Measurements from ENCODE around the gene PHF21A. TPM values are rescaled to one million over a fixed set of nuclear protein-coding genes. Genes with fewer than 3 reads are reported as not detected.

The PHF21A gene
- total RNA-seq, 1 donor from 2014 or later, result 69.3 TPM

DNA sequence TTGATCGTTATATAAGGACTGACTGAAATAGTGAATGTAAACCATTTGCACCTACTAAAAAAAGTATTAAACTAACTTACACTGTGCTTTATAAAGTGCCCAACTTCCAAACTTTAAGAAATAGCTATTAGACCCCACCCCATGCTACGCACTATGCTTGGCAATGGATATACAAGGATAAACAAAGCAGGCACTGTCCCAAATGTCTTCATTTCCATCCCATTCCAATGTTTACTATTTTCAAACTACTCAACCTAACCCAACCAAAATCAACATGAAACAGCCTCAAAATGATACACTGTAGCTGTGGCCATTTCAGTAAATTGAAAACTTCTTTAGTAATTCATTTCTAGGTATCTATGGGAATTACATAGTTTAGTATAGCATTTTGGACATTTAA, 12.5 kb downstream of the PHF21A start:
- Mint-ChIP-seq H3K4me3 (ENCODE audit: unreplicated experiment) (no peak overlapping the region), H3K27me3 (ENCODE audit: low read depth, unreplicated experiment) (no peaks in the 10 kb centered on the region), H3K4me1 (ENCODE audit: low read depth, unreplicated experiment) (peaks cover 23% of the 10 kb centered on the region), H3K9me3 (ENCODE audit: unreplicated experiment) (no peaks in the 10 kb centered on the region), H3K36me3 (ENCODE audit: low read depth, unreplicated experiment) (no peaks in the 10 kb centered on the region), H3K27ac (ENCODE audit: unreplicated experiment) (no peak overlapping the region)
- Histone ChIP-seq H4K20me1 (ENCODE audit: insufficient read depth, low read length) (peaks cover 59% of the 10 kb centered on the region), H3K4me2 (ENCODE audit: low read length) (no peak overlapping the region), H2AFZ (ENCODE audit: low read depth, low read length) (no peak overlapping the region), H3K4me1 (ENCODE audit: insufficient read depth, low read length) (no peaks in the 10 kb centered on the region), H3K4me3 (ENCODE audit: insufficient read depth, low read depth, low read length) (no peak overlapping the region), H3K27ac (ENCODE audit: low read depth, low read length) (no peak overlapping the region), H3K9ac (ENCODE audit: low read length) (no peak overlapping the region), H3K79me2 (ENCODE audit: insufficient read depth, low read length) (peaks cover 71% of the 10 kb centered on the region), H3K27me3 (ENCODE audit: insufficient read depth, low read length) (no peaks in the 10 kb centered on the region), H3K36me3 (ENCODE audit: insufficient read depth, low read length) (no peaks in the 10 kb centered on the region), H3K9me3 (ENCODE audit: insufficient read depth, low read depth, low read length) (no peaks in the 10 kb centered on the region)
- no peak for DNase-seq (ENCODE audit: low read depth)
- FAIRE-seq, result no peak
- no peak for TF ChIP-seq EZH2 (IDR thresholded peaks at IDR 0.05; ENCODE audit: insufficient read depth, low read length)
- TF ChIP-seq, protein P1, sequence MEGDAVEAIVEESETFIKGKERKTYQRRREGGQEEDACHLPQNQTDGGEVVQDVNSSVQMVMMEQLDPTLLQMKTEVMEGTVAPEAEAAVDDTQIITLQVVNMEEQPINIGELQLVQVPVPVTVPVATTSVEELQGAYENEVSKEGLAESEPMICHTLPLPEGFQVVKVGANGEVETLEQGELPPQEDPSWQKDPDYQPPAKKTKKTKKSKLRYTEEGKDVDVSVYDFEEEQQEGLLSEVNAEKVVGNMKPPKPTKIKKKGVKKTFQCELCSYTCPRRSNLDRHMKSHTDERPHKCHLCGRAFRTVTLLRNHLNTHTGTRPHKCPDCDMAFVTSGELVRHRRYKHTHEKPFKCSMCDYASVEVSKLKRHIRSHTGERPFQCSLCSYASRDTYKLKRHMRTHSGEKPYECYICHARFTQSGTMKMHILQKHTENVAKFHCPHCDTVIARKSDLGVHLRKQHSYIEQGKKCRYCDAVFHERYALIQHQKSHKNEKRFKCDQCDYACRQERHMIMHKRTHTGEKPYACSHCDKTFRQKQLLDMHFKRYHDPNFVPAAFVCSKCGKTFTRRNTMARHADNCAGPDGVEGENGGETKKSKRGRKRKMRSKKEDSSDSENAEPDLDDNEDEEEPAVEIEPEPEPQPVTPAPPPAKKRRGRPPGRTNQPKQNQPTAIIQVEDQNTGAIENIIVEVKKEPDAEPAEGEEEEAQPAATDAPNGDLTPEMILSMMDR (IDR thresholded peaks at IDR 0.05; ENCODE audit: insufficient read depth, low read depth, low read length), result no peak

DNA sequence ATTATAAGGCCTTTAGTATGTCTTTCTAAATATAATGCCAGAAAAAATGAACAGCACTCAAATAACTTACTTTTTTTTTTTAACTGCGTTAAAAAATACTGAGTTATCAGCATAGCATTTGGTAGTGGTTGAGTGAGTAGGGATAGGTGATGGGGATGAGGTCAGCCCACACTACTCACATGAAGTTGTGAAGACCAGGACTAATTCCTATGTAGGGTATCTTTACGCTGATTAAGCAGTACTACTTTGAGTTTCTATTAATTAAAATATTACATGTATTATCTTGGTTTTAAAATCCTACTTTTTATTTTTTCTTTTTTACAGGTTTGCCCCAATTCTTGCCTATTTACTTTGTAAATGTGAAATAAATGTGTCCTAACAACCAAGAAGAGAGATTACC, 13.5 kb downstream of the PHF21A start:
- no peak overlapping the region for H3K27ac ChIP-seq (ENCODE audit: low read depth, low read length)
- no peak for FAIRE-seq
- no peaks in the 10 kb centered on the region for H3K9me3 Mint-ChIP-seq (ENCODE audit: unreplicated experiment)

DNA sequence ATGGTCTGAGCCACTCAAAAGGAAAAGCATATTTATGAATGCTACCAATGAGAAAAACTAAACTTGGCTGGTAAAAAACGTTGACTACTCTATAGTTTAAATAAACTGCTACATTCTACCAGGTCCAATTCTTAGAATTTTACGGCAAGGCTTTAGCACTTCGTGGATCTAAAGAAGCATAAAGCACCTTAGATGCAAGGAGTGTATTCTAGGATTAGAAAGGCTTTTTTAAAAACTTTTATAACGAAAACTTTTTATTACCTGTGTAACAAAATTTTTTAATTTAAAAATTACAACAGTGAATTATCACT, 13.9 kb downstream of the PHF21A start:
- H3K9ac ChIP-seq (ENCODE audit: low read length), result no peak overlapping the region
- no peak for FAIRE-seq
- DNase-seq (ENCODE audit: low read depth), result no peak
- no peak overlapping the region for H3K4me3 Mint-ChIP-seq (ENCODE audit: unreplicated experiment)
- H3K9me3 ChIP-seq (ENCODE audit: insufficient read depth, low read depth, low read length), result no peaks in the 10 kb centered on the region
- no peaks in the 10 kb centered on the region for H3K36me3 Mint-ChIP-seq (ENCODE audit: low read depth, unreplicated experiment)
- H3K4me3 ChIP-seq (ENCODE audit: insufficient read depth, low read depth, low read length), result no peak overlapping the region
- H3K27me3 ChIP-seq (ENCODE audit: insufficient read depth, low read length), result no peaks in the 10 kb centered on the region
- peaks cover 70% of the 10 kb centered on the region for H3K79me2 ChIP-seq (ENCODE audit: insufficient read depth, low read length)
- peaks cover 66% of the 10 kb centered on the region for H4K20me1 ChIP-seq (ENCODE audit: insufficient read depth, low read length)
- H2AFZ ChIP-seq (ENCODE audit: low read depth, low read length), result no peak overlapping the region
- no peaks in the 10 kb centered on the region for H3K36me3 ChIP-seq (ENCODE audit: insufficient read depth, low read length)
- no peak overlapping the region for H3K27ac ChIP-seq (ENCODE audit: low read depth, low read length)
- H3K4me1 ChIP-seq (ENCODE audit: insufficient read depth, low read length), result no peaks in the 10 kb centered on the region
- peaks cover 29% of the 10 kb centered on the region for H3K4me1 Mint-ChIP-seq (ENCODE audit: low read depth, unreplicated experiment)
- no peaks in the 10 kb centered on the region for H3K9me3 Mint-ChIP-seq (ENCODE audit: unreplicated experiment)
- H3K4me2 ChIP-seq (ENCODE audit: low read length), result no peak overlapping the region
- H3K27ac Mint-ChIP-seq (ENCODE audit: unreplicated experiment), result no peak overlapping the region
- no peaks in the 10 kb centered on the region for H3K27me3 Mint-ChIP-seq (ENCODE audit: low read depth, unreplicated experiment)
- no peak for TF ChIP-seq EZH2 (IDR thresholded peaks at IDR 0.05; ENCODE audit: insufficient read depth, low read length)
- TF ChIP-seq, protein P1 (IDR thresholded peaks at IDR 0.05; ENCODE audit: insufficient read depth, low read depth, low read length), result no peak

More for the DNA sequence above, 13.5 kb downstream of the PHF21A start:
- Histone ChIP-seq H3K4me2 (ENCODE audit: low read length) (no peak overlapping the region), H4K20me1 (ENCODE audit: insufficient read depth, low read length) (peaks cover 62% of the 10 kb centered on the region), H3K36me3 (ENCODE audit: insufficient read depth, low read length) (no peaks in the 10 kb centered on the region), H3K79me2 (ENCODE audit: insufficient read depth, low read length) (peaks cover 70% of the 10 kb centered on the region), H2AFZ (ENCODE audit: low read depth, low read length) (no peak overlapping the region), H3K4me3 (ENCODE audit: insufficient read depth, low read depth, low read length) (no peak overlapping the region), H3K9ac (ENCODE audit: low read length) (no peak overlapping the region), H3K4me1 (ENCODE audit: insufficient read depth, low read length) (no peaks in the 10 kb centered on the region), H3K27me3 (ENCODE audit: insufficient read depth, low read length) (no peaks in the 10 kb centered on the region), H3K9me3 (ENCODE audit: insufficient read depth, low read depth, low read length) (no peaks in the 10 kb centered on the region)
- TF ChIP-seq EZH2 (IDR thresholded peaks at IDR 0.05; ENCODE audit: insufficient read depth, low read length), result no peak
- TF ChIP-seq, protein P1 (IDR thresholded peaks at IDR 0.05; ENCODE audit: insufficient read depth, low read depth, low read length), result no peak
- peaks cover 25% of the 10 kb centered on the region for H3K4me1 Mint-ChIP-seq (ENCODE audit: low read depth, unreplicated experiment)
- no peaks in the 10 kb centered on the region for H3K36me3 Mint-ChIP-seq (ENCODE audit: low read depth, unreplicated experiment)
- no peak overlapping the region for H3K27ac Mint-ChIP-seq (ENCODE audit: unreplicated experiment)
- H3K27me3 Mint-ChIP-seq (ENCODE audit: low read depth, unreplicated experiment), result no peaks in the 10 kb centered on the region
- no peak for DNase-seq (ENCODE audit: low read depth)
- no peak overlapping the region for H3K4me3 Mint-ChIP-seq (ENCODE audit: unreplicated experiment)

Data from astrocyte (in vitro differentiated cells and primary cell).